Hypothalamus (tissue), 51 donors: ENCODE measurements around the gene DSTN.

ENCODE experiments used
- DNase-seq, 51 donors: peaks; one replicate each; lab custom pipeline; 2025; lab: John Stamatoyannopoulos, UW

The DSTN gene

GRCh38 chr20:17573463-17573862 lies 3.6 kb downstream of the DSTN start:
- no peak for DNase-seq

DNA sequence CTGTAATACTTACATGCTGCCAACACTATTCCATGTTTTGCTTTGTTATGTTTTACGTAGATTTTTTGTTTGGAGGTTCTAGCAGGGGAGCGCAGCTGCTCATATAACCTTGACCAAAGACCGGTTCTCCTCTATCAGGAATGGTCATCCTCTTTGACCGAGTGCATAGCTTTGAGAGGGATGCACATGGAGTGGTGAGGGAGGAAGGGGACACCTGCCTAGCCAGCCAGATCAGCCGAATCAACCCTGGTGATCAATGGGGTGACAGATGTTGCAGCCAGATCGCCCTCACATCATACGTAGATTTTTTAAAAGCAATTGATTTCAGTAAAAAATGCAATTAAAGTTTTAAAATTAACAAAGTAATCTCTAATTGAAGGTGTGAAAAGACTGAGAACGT lies 6.3 kb downstream of the DSTN start:
- no peak for DNase-seq

GRCh38 chr20:17579369-17580039 lies 9.6 kb downstream of the DSTN start:
- DNase-seq = no peak

DNA sequence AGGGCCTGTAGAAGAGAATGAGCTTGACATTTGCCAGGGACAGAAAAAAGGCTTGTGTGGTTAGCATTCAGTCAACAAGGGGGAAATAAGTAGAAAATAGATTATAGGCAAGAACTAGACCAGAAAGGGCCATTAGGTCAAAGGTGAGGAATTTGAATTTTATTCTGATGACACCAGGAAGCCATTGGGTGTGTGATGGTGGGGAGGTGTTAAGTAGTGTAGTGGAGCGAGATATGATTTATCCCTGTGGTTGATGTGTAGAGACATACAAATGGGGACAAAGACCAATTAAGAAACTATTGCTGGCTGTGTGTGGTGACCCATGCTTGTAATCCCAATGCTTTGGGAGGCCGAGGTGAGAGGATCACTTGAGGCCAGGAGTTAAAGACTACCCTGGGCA lies 11.0 kb downstream of the DSTN start:
- DNase-seq = no peak

- DNase-seq = no peak
These were observed 13.3 kb downstream of the DSTN start for GRCh38 chr20:17583126-17583525.

GRCh38 chr20:17584689-17585088 lies 14.8 kb downstream of the DSTN start:
- DNase-seq = no peak

DNA sequence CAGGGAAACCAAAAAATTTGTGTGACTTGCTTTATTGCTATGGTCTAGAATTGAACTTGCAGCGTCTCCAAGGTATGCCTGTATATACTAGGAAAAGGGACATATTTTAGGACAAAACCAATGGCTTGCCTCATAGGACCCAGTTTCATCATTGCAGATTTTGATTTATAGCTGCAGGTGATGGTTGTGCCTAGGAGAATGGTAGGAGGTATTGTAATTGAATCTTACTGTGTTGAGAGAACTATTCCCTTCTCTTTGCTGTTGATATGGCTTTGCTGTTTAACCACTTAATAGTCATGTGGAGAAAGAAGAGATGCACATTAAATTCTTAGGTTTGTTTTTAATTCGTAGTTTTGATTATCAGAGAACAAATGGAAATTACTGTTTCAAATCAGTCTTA lies 16.4 kb downstream of the DSTN start:
- DNase-seq = no peak

DNA sequence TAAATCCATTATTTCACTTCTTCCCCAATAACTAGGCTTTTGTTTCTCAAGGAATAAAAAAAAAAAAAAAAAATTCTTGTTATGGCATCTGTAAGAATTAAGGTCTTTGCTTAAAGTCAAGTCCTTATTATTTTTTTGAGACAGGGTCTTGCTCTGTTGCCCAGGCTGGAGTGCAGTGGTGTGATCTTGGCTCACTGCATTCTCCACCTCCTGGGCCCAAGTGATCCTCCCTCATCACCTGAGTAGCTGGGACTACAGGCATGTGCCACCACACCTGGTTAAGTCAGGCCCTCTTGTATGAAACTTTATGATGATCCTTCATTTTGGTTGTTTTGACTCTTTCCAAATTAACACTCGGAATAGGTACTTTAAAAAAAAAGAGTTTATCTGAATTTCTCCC lies 17.3 kb downstream of the DSTN start:
- DNase-seq = no peak

DNA sequence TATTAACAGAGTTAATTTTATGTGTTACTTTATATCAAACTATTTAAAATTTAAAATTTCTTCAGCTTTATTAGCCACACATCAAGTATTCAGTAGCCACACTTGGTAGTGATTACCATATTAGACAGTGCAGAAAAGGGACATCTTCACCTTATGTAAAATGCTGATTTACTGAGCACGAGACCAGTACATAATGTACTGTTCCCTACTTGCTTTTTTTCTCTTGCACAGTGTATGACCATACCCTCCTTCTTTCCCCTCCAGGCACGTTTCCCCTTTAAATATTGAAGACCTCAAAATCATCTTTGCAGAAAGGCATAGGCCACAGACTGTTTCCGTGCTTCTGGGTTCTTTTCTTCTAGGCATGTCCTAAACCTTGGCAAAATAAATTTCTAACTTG lies 17.9 kb downstream of the DSTN start:
- DNase-seq = no peak

DNA sequence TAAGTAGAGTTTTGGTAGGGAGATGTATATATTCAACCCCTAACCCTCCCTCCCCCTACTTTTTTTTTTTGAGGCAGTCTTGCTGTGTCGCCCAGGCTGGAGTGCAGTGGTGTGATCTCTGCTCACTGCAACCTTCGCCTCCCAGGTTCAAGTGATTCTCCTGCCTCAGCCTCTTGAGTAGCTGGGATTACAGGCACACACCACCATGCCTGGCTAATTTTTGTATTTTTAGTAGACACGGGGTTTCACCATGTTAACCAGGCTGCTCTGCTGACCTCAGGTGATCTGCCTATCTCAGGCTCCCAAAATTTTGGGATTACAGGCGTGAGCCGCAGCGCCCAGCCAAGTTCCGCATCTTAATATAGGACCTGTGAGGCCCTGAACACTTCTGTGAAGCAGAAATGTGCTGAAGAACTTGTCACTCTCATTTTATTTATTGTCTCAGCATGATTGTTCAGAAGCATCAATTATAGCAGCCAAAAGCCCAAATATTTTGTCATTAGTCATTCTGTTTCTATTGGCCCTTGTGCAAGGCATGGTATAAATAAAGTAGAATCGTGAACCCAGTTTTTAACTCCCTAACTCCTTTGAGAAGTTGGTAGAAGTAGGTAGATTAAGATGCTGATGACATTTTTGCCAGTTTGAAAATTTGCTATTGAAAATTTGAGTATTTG lies 19.4 kb downstream of the DSTN start:
- DNase-seq = no peak

DNA sequence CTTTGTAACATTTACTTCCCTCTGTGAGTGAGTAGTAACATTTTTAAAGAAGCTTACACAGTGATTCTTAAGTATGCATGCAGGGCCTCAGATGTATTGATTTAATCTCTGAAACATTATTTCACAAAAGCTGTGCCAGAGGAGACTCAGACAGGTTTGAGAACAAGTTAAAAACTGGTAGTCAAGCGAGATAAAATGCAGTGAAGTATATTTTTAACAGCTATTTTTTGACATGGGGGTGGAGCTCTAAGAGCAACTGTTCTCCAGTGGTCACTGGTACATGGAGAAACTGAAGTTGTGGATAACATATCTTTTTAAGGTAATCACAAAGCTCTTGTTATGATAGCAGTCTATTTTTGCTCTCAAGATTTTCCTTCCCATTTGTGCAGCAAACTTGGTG lies 20.4 kb downstream of the DSTN start:
- DNase-seq = no peak

DNA sequence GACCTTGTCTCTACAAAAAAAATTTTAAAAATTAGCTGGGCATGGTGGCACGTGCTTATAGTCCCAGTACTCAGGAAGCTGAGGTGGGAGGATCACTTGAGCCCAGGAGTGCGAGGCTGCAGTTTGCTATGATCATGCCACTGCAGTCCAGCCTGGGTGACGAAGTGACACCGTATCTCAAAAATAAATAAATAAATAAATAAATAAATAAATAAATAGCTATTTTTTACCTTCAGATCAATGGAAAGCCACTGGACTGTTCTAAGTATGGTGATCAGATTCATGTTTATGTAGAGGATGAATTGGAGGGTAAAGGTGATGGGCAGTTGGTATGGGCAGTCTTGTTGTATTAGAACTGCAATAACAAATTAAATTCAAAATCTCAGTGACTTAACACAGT lies 24.0 kb downstream of the DSTN start:
- no peak for DNase-seq

- no peak for DNase-seq
These were observed 24.6 kb downstream of the DSTN start for GRCh38 chr20:17594443-17594842.

GRCh38 chr20:17595856-17596255 lies 26.0 kb downstream of the DSTN start:
- DNase-seq = no peak

DNA sequence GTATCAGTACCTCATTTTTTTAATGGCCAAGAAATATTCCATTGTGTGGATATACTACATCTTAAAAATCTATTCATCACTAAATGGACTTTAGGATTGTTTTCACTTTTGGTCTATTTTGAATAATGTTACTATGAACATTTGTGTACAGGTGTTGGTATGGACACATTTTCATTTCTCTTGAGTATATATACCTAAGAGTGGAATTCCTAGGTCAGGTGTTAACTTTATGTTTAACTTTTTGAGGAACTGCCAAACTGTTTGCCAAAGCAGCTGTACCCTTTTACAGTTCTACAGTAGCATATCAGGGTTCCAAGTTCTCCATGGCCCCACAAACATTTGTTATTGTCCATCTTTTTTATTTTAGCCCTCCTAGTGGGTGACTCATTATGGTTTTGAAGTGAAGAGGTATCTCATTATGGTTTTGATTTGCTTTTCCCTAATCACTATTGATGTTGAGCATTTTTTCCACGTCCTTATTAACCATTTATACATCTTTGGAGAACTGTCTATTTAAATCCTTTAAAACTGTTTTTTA lies 28.2 kb downstream of the DSTN start:
- DNase-seq = no peak

DNA sequence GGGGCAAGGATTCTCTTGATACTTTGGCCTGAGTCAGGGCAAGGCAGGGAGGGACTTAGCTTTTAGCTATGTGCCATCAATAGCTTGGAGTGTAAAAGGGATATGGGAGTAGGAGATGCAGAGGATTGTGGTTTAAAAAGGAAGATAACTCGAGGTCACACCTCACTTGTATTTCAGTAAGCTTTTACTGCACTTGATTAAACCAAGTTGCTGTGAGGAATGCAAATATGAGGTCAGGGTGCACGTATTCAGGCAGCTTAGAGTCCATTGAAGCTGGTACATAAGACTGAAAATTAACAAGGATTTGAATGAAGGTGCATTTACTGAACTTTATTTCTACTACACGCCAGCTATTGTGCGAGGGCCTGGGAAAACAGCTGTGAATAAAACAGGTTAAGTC lies 32.1 kb downstream of the DSTN start:
- DNase-seq = no peak

DNA sequence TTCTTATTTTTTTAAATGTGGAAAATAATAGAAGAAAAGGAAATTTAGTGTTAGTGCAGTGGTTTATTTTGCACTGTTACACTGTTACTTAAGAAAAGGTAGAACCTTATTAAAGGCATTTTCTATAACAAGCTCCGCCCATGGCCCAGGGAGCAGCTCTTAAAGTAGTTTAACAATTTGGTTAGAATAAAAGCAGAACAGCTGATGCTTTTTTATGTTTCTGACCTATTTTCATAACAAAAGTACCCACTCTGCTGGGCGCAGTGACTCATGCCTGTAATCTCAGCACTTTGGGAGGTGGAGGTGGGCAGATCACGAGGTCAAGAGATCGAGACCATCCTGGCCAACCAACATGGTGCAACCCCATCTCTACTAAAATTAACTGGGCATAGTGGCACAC lies 32.6 kb downstream of the DSTN start:
- no peak for DNase-seq

DNA sequence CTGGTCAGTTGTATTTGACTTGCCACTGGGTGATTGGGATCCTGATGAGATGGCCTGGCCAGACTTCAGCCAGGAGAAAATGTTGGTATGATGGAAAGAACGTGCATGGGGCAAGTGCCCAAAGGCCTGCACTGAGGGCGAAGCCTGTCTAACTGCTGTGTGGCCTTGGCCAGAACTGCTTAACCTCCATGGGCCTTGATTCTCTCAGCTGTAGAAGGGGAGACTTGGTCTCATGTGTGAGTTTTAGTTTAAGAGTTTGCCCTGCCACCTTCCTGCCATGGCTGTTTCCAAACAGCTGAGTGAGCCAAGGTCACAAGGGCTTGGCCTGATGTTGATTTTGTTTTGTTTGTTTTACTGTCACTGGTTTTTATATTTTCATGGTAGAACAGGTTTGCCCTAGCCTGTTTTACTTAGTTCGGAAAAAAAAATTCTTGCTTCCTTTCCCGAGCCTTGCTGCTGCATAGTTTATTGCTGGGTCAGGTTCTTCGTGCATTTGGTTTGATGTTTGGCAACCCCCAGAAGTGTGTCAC lies 35.3 kb downstream of the DSTN start:
- DNase-seq = no peak

DNA sequence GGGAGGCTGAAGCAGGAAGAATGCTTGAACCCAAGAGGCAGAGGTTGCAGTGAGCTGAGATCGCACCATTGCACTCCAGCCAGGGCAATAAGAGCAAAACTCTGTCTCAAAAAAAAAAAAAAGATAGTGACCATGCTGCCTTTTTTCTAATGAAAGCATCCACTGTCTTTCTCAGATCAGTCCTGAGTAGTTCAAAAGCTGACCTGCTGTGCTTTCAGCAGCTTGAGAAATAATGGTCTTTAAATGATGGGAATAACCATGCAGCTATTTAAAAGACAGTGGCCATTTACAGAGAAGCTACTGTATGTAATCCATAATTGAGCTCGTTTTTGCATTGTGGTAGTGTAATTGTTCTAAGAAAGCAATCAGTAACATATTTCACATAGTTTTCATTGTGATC lies 36.1 kb downstream of the DSTN start:
- no peak for DNase-seq

DNA sequence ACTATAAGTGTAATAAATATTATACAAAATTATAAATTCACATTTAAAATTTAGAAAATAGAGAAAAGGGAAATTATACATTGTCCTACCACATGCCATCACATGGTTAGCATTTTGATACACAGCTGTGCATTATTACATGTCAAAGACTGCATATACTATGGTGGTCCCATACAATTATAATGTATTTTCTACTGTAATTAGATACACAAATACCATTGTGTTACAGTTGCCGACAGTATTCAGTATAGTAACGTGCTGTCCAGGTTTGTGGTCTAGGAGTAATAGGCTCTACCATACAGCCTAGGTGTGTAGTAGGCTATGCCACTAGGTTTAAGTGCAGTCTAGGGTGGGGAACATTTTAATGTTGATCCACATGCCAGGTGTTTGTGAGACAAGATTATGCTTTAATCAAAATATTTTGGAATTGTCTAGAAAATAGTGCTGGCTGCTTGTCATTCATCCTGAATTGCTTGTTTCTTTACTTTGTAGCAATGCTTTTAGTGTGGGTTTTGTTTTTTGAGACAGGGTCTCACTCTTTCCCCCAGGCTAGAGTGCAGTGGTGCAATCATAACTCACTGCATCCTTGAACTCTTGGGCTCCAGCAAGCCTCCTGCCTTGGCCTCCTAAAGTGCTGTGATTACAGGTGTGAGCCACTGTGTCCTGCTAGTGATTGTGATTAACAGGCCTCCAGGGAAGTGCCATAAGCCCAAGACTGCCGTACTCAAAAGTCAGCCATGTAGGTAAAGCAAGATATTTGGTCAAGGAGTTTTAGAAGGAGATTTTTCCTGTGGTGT lies 39.0 kb downstream of the DSTN start:
- no peak for DNase-seq

DNA sequence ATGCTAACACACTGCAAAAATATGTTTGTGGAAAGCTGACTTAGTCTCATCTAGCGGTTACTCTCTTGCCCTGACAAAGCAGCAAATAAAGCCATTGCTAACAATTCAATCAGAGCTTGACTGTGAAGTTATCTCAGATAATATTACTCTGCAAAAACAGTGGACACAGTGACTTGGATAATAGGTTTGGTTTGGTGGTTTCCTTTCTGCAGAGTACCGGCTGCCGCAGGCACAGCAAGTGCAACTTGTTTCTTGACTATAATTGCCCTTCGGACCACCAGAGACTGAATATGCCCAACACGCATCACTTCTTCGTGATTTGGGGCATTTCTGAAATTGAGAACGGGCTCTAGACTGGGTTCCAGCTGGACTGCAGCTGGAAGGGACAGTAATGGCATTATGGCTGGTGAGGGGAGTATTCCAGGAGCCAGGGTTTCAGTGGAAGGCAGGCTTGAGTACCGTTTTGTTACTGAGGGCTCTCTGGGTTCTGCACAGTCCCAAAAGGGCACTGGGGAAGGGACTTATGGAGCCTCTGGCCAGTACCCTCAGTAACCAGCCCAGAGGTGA lies 40.0 kb downstream of the DSTN start:
- DNase-seq = no peak
